ENCODE measurements around the gene GRM8.
A peak's percentile ranks its signal among the peaks of the same experiment; 100 is the strongest.

The GRM8 gene

DNA sequence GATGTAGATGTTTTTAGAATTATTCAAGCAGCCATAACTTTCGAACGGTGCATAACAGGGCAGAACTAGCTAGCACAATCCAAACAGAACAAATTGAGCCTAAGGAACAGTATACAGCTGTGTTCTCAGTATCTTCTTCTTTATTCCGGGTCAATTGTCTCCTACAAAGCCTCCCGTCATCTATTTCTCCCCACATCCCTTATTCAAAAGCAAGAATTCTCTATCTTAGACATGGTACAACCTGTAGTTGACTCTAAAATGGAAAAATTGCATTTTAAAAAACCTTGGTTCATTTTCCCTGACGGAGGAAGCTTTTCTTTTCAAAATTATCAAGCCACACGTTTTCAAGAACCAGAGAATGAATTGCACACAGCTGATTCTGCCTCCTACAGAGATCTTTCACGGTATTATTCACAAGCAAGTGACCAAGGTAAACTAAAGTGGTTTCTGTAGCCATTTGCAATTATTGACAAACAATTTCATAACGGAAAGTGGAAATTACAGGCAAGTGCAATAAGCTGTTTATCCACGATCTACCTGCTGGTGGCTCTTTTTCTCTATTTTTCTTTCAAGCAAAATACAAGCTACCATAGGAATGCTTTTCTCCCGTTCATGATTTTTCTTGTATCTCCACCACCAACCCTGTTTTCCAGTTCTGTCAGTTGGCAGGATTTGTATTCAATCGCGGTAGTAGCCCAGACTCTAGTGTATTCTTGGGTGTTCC lies 2.3 kb downstream of the GRM8 start:
- Histone ChIP-seq H3K4me2 (ENCODE audit: low read length) (no peak overlapping the region), H3F3A (ENCODE audit: control insufficient read depth, insufficient read depth) (no peaks in the 10 kb centered on the region; the same call in 1 of the 2 replicates), H3K27ac (ENCODE audit: low read depth, low read length) (no peak overlapping the region), H3K36me3 (ENCODE audit: control insufficient read depth, low read length) (no peaks in the 10 kb centered on the region), H3K9me3 (ENCODE audit: control insufficient read depth, insufficient read depth, low read length) (no peaks in the 10 kb centered on the region), H3K4me3 (ENCODE audit: low read length) (no peak overlapping the region), H3K4me1 (ENCODE audit: control insufficient read depth, low read length) (peaks cover 10% of the 10 kb centered on the region), H3K27me3 (ENCODE audit: control insufficient read depth, low read length) (peaks cover 85% of the 10 kb centered on the region), H4K20me1 (ENCODE audit: control insufficient read depth, insufficient read depth, low read depth, low read length) (no peaks in the 10 kb centered on the region), H3K9me2 (replicated peaks; ENCODE audit: control insufficient read depth, low read length) (no peaks in the 10 kb centered on the region), H3K79me2 (ENCODE audit: control insufficient read depth, low read length) (no peaks in the 10 kb centered on the region)
- TF ChIP-seq, protein P1, sequence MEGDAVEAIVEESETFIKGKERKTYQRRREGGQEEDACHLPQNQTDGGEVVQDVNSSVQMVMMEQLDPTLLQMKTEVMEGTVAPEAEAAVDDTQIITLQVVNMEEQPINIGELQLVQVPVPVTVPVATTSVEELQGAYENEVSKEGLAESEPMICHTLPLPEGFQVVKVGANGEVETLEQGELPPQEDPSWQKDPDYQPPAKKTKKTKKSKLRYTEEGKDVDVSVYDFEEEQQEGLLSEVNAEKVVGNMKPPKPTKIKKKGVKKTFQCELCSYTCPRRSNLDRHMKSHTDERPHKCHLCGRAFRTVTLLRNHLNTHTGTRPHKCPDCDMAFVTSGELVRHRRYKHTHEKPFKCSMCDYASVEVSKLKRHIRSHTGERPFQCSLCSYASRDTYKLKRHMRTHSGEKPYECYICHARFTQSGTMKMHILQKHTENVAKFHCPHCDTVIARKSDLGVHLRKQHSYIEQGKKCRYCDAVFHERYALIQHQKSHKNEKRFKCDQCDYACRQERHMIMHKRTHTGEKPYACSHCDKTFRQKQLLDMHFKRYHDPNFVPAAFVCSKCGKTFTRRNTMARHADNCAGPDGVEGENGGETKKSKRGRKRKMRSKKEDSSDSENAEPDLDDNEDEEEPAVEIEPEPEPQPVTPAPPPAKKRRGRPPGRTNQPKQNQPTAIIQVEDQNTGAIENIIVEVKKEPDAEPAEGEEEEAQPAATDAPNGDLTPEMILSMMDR (IDR thresholded peaks at IDR 0.05; ENCODE audit: low read depth, low read length, poor library complexity, severe bottlenecking) = no peak
- TF ChIP-seq EZH2phosphoT487 (IDR thresholded peaks at IDR 0.05; ENCODE audit: borderline replicate concordance, low read length) = peak; percentile 63; the same call in 1 of the 2 replicates

DNA sequence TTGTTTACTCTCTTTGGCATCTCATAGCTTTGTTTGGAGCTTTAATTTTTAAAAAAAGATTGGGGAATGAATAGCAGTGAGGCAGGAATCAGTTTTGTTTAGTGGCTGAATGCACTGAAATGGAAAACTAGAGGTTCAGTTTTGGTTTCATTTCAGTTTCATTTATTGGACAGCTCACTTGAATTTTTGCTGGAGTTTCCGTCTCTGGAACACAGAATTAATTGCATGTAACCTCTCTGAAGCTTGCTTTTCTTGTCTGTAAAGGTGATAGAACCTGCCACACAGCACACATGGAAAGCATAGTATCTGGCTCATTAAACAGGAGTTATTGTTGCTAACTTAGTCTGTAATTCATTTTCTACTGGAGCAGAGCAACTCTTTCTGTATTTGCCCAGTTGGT lies 7.1 kb downstream of the GRM8 start:
- Histone ChIP-seq H3K27ac (ENCODE audit: low read depth, low read length) (no peak overlapping the region), H3K4me1 (ENCODE audit: control insufficient read depth, low read length) (no peaks in the 10 kb centered on the region), H3K79me2 (ENCODE audit: control insufficient read depth, low read length) (no peaks in the 10 kb centered on the region), H4K20me1 (ENCODE audit: control insufficient read depth, insufficient read depth, low read depth, low read length) (no peaks in the 10 kb centered on the region), H3K4me2 (ENCODE audit: low read length) (no peak overlapping the region), H3K36me3 (ENCODE audit: control insufficient read depth, low read length) (no peaks in the 10 kb centered on the region), H3K4me3 (ENCODE audit: low read length) (no peak overlapping the region), H3K9me3 (ENCODE audit: control insufficient read depth, insufficient read depth, low read length) (no peaks in the 10 kb centered on the region), H3F3A (ENCODE audit: control insufficient read depth, insufficient read depth) (no peaks in the 10 kb centered on the region; the same call in 1 of the 2 replicates), H3K27me3 (ENCODE audit: control insufficient read depth, low read length) (peaks cover 58% of the 10 kb centered on the region), H3K9me2 (replicated peaks; ENCODE audit: control insufficient read depth, low read length) (no peaks in the 10 kb centered on the region)
- TF ChIP-seq EZH2phosphoT487 (IDR thresholded peaks at IDR 0.05; ENCODE audit: borderline replicate concordance, low read length) = no peak
- TF ChIP-seq, protein P1 (IDR thresholded peaks at IDR 0.05; ENCODE audit: low read depth, low read length, poor library complexity, severe bottlenecking) = no peak

DNA sequence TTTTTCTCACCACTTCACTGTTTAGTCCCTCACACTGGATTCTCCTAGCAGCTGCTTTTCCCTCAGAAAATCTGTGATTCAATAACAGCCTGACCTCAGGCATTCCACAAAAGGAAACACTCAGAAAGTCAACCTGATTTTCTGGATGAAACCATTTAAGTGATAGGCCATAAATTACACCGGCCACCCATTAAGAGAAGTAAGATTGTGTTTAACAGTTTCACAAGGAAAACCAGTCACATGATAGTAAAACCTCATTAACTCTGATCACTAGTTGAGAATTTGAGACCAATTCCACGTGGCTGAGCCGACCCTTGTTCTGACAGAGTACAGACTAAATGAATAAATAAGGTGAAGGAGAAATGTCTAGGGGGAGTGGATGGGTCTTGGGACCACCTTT lies 7.7 kb downstream of the GRM8 start:
- H3K4me2 ChIP-seq (ENCODE audit: low read length) = no peak overlapping the region

More for the DNA sequence above, 7.7 kb downstream of the GRM8 start:
- Histone ChIP-seq H3K27ac (ENCODE audit: low read depth, low read length) (no peak overlapping the region), H3K27me3 (ENCODE audit: control insufficient read depth, low read length) (peaks cover 52% of the 10 kb centered on the region), H4K20me1 (ENCODE audit: control insufficient read depth, insufficient read depth, low read depth, low read length) (no peaks in the 10 kb centered on the region), H3F3A (ENCODE audit: control insufficient read depth, insufficient read depth) (no peaks in the 10 kb centered on the region), H3K79me2 (ENCODE audit: control insufficient read depth, low read length) (no peaks in the 10 kb centered on the region), H3K4me1 (ENCODE audit: control insufficient read depth, low read length) (no peaks in the 10 kb centered on the region), H3K9me2 (replicated peaks; ENCODE audit: control insufficient read depth, low read length) (no peaks in the 10 kb centered on the region), H3K36me3 (ENCODE audit: control insufficient read depth, low read length) (no peaks in the 10 kb centered on the region), H3K4me3 (ENCODE audit: low read length) (no peak overlapping the region), H3K9me3 (ENCODE audit: control insufficient read depth, insufficient read depth, low read length) (no peaks in the 10 kb centered on the region)
- TF ChIP-seq, protein P1 (IDR thresholded peaks at IDR 0.05; ENCODE audit: low read depth, low read length, poor library complexity, severe bottlenecking) = no peak
- no peak for TF ChIP-seq EZH2phosphoT487 (IDR thresholded peaks at IDR 0.05; ENCODE audit: borderline replicate concordance, low read length)
